DND-41 (cell line): ENCODE measurements around the gene NOTCH4.

Experiments used
- ATAC-seq: fragments of 200-7000 bp; cut with Tn5 transposase; 3 replicates; pipeline ENCODE4 v1.9.1; 2021; ENCODE audit warnings: low read depth; ENCODE audit not compliant: insufficient read depth
- DNase-seq: peaks from one replicate; pipeline ENCODE4 v3.0.0-alpha.2; 2020
- H2AFZ ChIP-seq: 2 replicates; pipeline ENCODE4 v1.6.0; 2012; ENCODE audit warnings: low read depth, low read length
- H3K27ac ChIP-seq: 2 replicates; pipeline ENCODE4 v1.5.1; 2012; ENCODE audit warnings: low read length, inconsistent platforms
- H3K27me3 ChIP-seq: fragments of 200-600 bp; sonication (generic); 2 replicates; pipeline ENCODE4 v1.6.0; 2012; ENCODE audit warnings: low read length, mild to moderate bottlenecking, inconsistent platforms; ENCODE audit not compliant: insufficient read depth, poor library complexity
- H3K36me3 ChIP-seq: 2 replicates; pipeline ENCODE4 v1.5.1; 2012; ENCODE audit warnings: low read length, inconsistent platforms; ENCODE audit not compliant: insufficient read depth
- H3K4me1 ChIP-seq: 2 replicates; pipeline ENCODE4 v1.5.1; 2012; ENCODE audit warnings: mild to moderate bottlenecking, low read length; ENCODE audit not compliant: insufficient read depth
- H3K4me2 ChIP-seq: 2 replicates; pipeline ENCODE4 v1.6.0; 2012; ENCODE audit warnings: mild to moderate bottlenecking, moderate library complexity, low read length, inconsistent platforms; ENCODE audit not compliant: insufficient read depth
- H3K4me3 ChIP-seq, 2 experiments: fragments of 200-600 bp in 1 of 2; shearing (Covaris generic) in 1 of 2; 2 replicates each; pipeline ENCODE4 v1.5.1; 2012 to 2016; ENCODE audit warnings: inconsistent platforms in 2 of 2, low read length in 2 of 2, mild to moderate bottlenecking in 2 of 2, low read depth in 1 of 2, moderate library complexity in 1 of 2
- H3K79me2 ChIP-seq: 2 replicates; pipeline ENCODE4 v1.6.0; 2012; ENCODE audit warnings: low read length, inconsistent platforms; ENCODE audit not compliant: insufficient read depth
- H3K9ac ChIP-seq: 2 replicates; pipeline ENCODE4 v1.6.0; 2012; ENCODE audit warnings: low read depth, mild to moderate bottlenecking, inconsistent platforms, low read length, moderate library complexity
- H3K9me3 ChIP-seq: 2 replicates; pipeline ENCODE4 v1.5.1; 2012; ENCODE audit warnings: low read length, moderate library complexity, mild to moderate bottlenecking, inconsistent platforms; ENCODE audit not compliant: insufficient read depth, severe bottlenecking
- H4K20me1 ChIP-seq: 2 replicates; pipeline ENCODE4 v1.6.0; 2012; ENCODE audit warnings: low read length; ENCODE audit not compliant: insufficient read depth
- CTCF ChIP-seq: IDR thresholded peaks from 2 replicates; pipeline ENCODE4 v1.5.1; 2012; ENCODE audit warnings: borderline replicate concordance, low read length, moderate library complexity, mild to moderate bottlenecking; ENCODE audit not compliant: poor library complexity, severe bottlenecking; ENCODE audit errors: extremely low read depth
- EZH2 ChIP-seq: IDR thresholded peaks from 3 replicates; pipeline ENCODE4 v1.6.1; 2012; ENCODE audit warnings: borderline replicate concordance, low read depth, mild to moderate bottlenecking, moderate library complexity, low read length, inconsistent platforms; ENCODE audit not compliant: severe bottlenecking

NOTCH4 gene

GRCh38 chr6:32146687-32147086 lies 77.2 kb downstream of the NOTCH4 start:
- Histone ChIP-seq H3K4me1 (no peaks in the 10 kb centered on the region), H3K4me2 (no peak overlapping the region), H3K36me3 (no peaks in the 10 kb centered on the region), H3K27me3 (peaks cover 15% of the 10 kb centered on the region), H4K20me1 (no peaks in the 10 kb centered on the region), H3K79me2 (no peaks in the 10 kb centered on the region), H3K4me3 (no peak overlapping the region), H3K9me3 (no peaks in the 10 kb centered on the region), H3K27ac (no peak overlapping the region), H3K9ac (no peak overlapping the region), H2AFZ (no peak overlapping the region)
- ATAC-seq (no peak), DNase-seq (no peak)
- no peak for TF ChIP-seq CTCF
- TF ChIP-seq EZH2, result no peak

- no peak for ATAC-seq
- Histone ChIP-seq H3K9ac (no peak overlapping the region), H3K4me3 (no peak overlapping the region), H4K20me1 (no peaks in the 10 kb centered on the region), H3K4me1 (no peaks in the 10 kb centered on the region), H3K79me2 (no peaks in the 10 kb centered on the region), H3K27me3 (peaks cover 15% of the 10 kb centered on the region), H3K9me3 (no peaks in the 10 kb centered on the region), H3K27ac (no peak overlapping the region), H3K36me3 (no peaks in the 10 kb centered on the region), H3K4me2 (no peak overlapping the region), H2AFZ (no peak overlapping the region)
- TF ChIP-seq CTCF, result no peak
- TF ChIP-seq EZH2, result no peak
- no peak for DNase-seq
Measured at GRCh38 chr6:32146287-32146686, 77.6 kb downstream of the NOTCH4 start.
